Body of pancreas (tissue), 4 donors: ENCODE data around the gene FAM78A. TPM values are rescaled to one million over a fixed set of nuclear protein-coding genes. Genes with fewer than 3 reads are reported as not detected.
"Not testable (repeated sequence)": the region's sequence is repeated elsewhere in the genome, so short reads cannot be mapped to it uniquely, and the experiment has no call there.

Experiments
- ATAC-seq: fragments of 150-250 bp; one replicate; pipeline ENCODE4 v1.9.1; 2016
- DNase-seq, 4 donors: peaks; one replicate each; pipeline ENCODE4 v3.0.0-alpha.2; 2019
- H3K27ac ChIP-seq, 4 donors: fragments of 200-600 bp; sonication (generic); 1 replicate in 3 of 4; 2 replicates in 1 of 4; pipeline versions ENCODE4 v1.5.1 to v1.6.1; 2016 to 2019; ENCODE audit warnings: mild to moderate bottlenecking in 1 of 4, mixed read lengths in 1 of 4, moderate library complexity in 1 of 4
- H3K27me3 ChIP-seq, 2 donors: fragments of 200-600 bp; sonication (generic); one replicate each; pipeline ENCODE4 v1.6.0; 2016; ENCODE audit warnings: mild to moderate bottlenecking in 1 of 2
- H3K36me3 ChIP-seq, 2 donors: fragments of 200-600 bp; sonication (generic); replicated peaks in 1 of 2; 2 replicates each; pipeline ENCODE4 v1.5.1; 2016; ENCODE audit warnings: low read depth in 2 of 2; ENCODE audit not compliant: insufficient read depth in 1 of 2
- H3K4me1 ChIP-seq: fragments of 200-600 bp; sonication (generic); one replicate; pipeline ENCODE4 v1.6.0; 2016
- H3K4me3 ChIP-seq, 2 donors: fragments of 200-600 bp; sonication (generic); 1 replicate in 1 of 2; 2 replicates in 1 of 2; pipeline ENCODE4 v1.5.1; 2016 to 2019
- H3K9me3 ChIP-seq, 3 donors: fragments of 200-600 bp; sonication (generic); 1 replicate in 2 of 3; 2 replicates in 1 of 3; pipeline ENCODE4 v1.5.1; 2016
- CTCF ChIP-seq, 7 experiments: fragments of 450-650 bp in 4 of 7; fragments of 200-600 bp in 3 of 7; sonication (generic) in 3 of 7; IDR thresholded peaks; one replicate each; pipeline ENCODE4 v1.5.1; 2016 to 2019; ENCODE audit warnings: antibody characterized with exemption in 7 of 7
- POLR2A ChIP-seq, 3 donors: fragments of 450-650 bp; IDR thresholded peaks; one replicate each; pipeline ENCODE4 v1.6.1; 2016; ENCODE audit warnings: antibody characterized with exemption in 3 of 3, mild to moderate bottlenecking in 2 of 3
- whole genome bisulfite sequencing, 2 donors: methylation state at CpG; one replicate each; pipeline ENCODE4 v1.1.5; 2017; 5-methylcytosine and 5-hydroxymethylcytosine counted together
- intact Hi-C: fragments of 100-400 bp; cut with DNase I; formaldehyde crosslinking; loops from one replicate; pipeline ENCODE4 v1.15.1; 2023
- total RNA-seq, 2 donors: library from RNA; depleted of rRNA; stranded (reverse); fragments of >200 nt; gene quantifications; one replicate each; pipeline ENCODE4 v1.1.0, GENCODE V29; 2016

The FAM78A gene
- total RNA-seq, 2 donors from 2014 or later: under 0.01 to 0.78 TPM

DNA sequence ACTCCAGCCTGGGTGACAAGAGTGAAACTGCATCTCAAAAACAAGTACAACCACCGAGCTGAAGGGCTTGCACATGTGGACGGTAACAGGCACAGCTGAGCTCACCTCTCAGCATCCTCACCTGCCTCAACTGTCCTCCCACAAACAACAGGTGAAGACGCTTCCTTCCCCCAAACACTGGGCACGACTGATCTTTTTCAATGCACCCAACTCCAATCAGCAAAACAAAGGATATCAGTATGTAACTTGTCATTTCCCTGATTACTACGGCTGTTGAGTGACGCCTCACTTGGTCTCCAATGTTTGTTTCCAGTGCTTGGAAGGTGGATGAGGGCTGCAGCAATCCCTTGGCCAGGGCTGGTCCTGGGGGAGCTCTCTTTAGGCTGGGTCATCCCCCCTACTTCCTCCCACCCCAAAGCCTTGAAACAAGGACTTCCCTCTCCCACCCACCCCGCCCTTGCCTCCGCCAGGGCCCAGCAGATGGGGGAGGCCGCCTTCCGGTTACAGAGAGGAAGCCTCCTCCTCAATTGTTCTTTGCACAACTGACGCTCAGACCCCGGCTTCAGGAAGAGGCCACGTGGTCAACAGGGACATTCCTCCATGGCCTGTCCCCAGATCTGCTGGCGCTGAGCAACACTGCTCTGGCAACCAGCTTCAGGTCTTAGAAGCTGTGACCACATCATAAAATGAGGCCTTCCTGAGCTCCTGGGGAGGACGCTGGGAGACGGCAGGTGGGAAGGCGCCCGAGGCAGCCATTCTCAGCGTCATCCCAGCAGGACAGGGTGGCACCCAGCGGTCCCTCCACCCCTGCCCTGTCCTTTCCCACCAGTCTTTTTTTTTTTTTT, 5.9 kb downstream of the FAM78A start:
- no peak overlapping the region for H3K4me3 ChIP-seq
- peak overlapping the region in 2 of 4 donors; percentile 44 to 65 for H3K27ac ChIP-seq

GRCh38 chr9:131266266-131267229, 9.8 kb downstream of the FAM78A start:
- Histone ChIP-seq H3K27ac (no peak overlapping the region), H3K27me3 (no peaks in the 10 kb centered on the region), H3K4me3 (no peak overlapping the region), H3K9me3 (no peaks in the 10 kb centered on the region), H3K4me1 (no peaks in the 10 kb centered on the region), H3K36me3 (no peaks in the 10 kb centered on the region)
- TF ChIP-seq POLR2A (IDR thresholded peaks at IDR 0.05) (no peak), CTCF (IDR thresholded peaks at IDR 0.05) (no peak)
- ATAC-seq: no peak
- peak in 1 of 4 donors; percentile 9 for DNase-seq
- WGBS, 2 donors: 68% methylated on average over 21 to 24 of the region's 26 CpGs
- intact Hi-C loops: no loop called here

More for the DNA sequence above, 5.9 kb downstream of the FAM78A start:
- no peaks in the 10 kb centered on the region for H3K9me3 ChIP-seq
- DNase-seq (peak in 2 of 4 donors; percentile 36 to 74), ATAC-seq (peak; percentile 49)
- TF ChIP-seq CTCF (IDR thresholded peaks at IDR 0.05) (no peak), POLR2A (IDR thresholded peaks at IDR 0.05) (no peak)
- 61 to 82% methylated on average over 17 to 19 of the region's 20 CpGs for WGBS, 2 donors
- H3K36me3 ChIP-seq: no peaks in the 10 kb centered on the region
- intact Hi-C loops: no loop called here
- H3K4me1 ChIP-seq: no peaks in the 10 kb centered on the region
- H3K27me3 ChIP-seq: no peaks in the 10 kb centered on the region

DNA sequence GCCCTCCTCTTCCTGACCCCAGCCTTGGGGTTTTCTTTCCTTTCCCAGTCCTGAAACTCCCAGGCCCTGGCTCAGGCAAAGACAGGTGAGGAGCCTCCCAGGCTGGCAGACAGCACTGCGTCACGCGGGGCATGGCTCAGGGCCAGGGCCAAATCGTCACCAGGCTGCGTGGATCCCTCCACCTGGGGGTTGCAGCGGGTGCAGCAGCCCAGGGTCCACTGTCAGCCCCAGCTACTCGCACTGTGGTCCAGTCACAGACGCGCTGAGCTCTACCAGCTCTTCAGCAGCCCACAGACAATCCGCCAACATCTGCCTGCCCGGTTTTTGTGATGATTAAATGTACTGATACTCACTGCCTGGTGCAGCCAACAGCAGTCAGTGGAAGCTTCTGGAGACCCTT, 12.1 kb downstream of the FAM78A start:
- no peaks in the 10 kb centered on the region for H3K9me3 ChIP-seq
- no peaks in the 10 kb centered on the region for H3K36me3 ChIP-seq
- intact Hi-C loops: no loop called here
- no peaks in the 10 kb centered on the region for H3K27me3 ChIP-seq
- H3K4me1 ChIP-seq: no peaks in the 10 kb centered on the region
- H3K4me3 ChIP-seq: no peak overlapping the region
- 55 to 63% methylated on average over 8 to 11 of the region's 11 CpGs for WGBS, 2 donors
- no peak overlapping the region for H3K27ac ChIP-seq
- TF ChIP-seq CTCF (IDR thresholded peaks at IDR 0.05) (no peak), POLR2A (IDR thresholded peaks at IDR 0.05) (no peak)
- ATAC-seq (no peak), DNase-seq (no peak)

GRCh38 chr9:131263701-131264100, 12.6 kb downstream of the FAM78A start:
- DNase-seq (no peak), ATAC-seq (no peak)
- Histone ChIP-seq H3K27me3 (no peaks in the 10 kb centered on the region), H3K36me3 (no peaks in the 10 kb centered on the region), H3K27ac (no peak overlapping the region), H3K9me3 (no peaks in the 10 kb centered on the region), H3K4me1 (no peaks in the 10 kb centered on the region), H3K4me3 (no peak overlapping the region)
- TF ChIP-seq CTCF (IDR thresholded peaks at IDR 0.05) (no peak), POLR2A (IDR thresholded peaks at IDR 0.05) (no peak)
- intact Hi-C loops: no loop called here
- WGBS, 2 donors: 84 to 86% methylated on average over 3 to 6 of the region's 6 CpGs

GRCh38 chr9:131263033-131263343, 13.3 kb downstream of the FAM78A start:
- H3K27me3 ChIP-seq, H3K4me3 ChIP-seq, H3K36me3 ChIP-seq, ATAC-seq, DNase-seq, H3K4me1 ChIP-seq, H3K9me3 ChIP-seq, H3K27ac ChIP-seq, intact Hi-C loops: not testable (repeated sequence)
- WGBS, 2 donors: 82 to 95% methylated on average over 5 of the region's 5 CpGs
